Stomach (tissue), 4 donors: ENCODE results near the gene SFRP5.

ENCODE experiments used
- EP300 ChIP-seq: sonication (generic); formaldehyde crosslinking; IDR thresholded peaks from one replicate; pipeline ENCODE4 v1.6.1; 2017; ENCODE audit warnings: antibody characterized with exemption
- POLR2A ChIP-seq, 4 donors: fragments of 450-650 bp; IDR thresholded peaks; one replicate each; pipeline ENCODE4 v1.6.1; 2016; ENCODE audit warnings: antibody characterized with exemption in 4 of 4, control low read depth in 2 of 4, mild to moderate bottlenecking in 1 of 4, moderate library complexity in 1 of 4
- TF ChIP-seq, protein P1 (sequence below), 7 experiments: fragments of 450-650 bp in 4 of 7; fragments of 200-600 bp in 3 of 7; sonication (generic) in 3 of 7; IDR thresholded peaks; one replicate each; pipeline ENCODE4 v1.5.1; 2016 to 2019; ENCODE audit warnings: antibody characterized with exemption in 7 of 7, control low read depth in 2 of 7, mild to moderate bottlenecking in 1 of 7

GRCh38 chr10:97810446-97810845 is 38.6 kb upstream of the SFRP5 start:
- TF ChIP-seq, protein P1, sequence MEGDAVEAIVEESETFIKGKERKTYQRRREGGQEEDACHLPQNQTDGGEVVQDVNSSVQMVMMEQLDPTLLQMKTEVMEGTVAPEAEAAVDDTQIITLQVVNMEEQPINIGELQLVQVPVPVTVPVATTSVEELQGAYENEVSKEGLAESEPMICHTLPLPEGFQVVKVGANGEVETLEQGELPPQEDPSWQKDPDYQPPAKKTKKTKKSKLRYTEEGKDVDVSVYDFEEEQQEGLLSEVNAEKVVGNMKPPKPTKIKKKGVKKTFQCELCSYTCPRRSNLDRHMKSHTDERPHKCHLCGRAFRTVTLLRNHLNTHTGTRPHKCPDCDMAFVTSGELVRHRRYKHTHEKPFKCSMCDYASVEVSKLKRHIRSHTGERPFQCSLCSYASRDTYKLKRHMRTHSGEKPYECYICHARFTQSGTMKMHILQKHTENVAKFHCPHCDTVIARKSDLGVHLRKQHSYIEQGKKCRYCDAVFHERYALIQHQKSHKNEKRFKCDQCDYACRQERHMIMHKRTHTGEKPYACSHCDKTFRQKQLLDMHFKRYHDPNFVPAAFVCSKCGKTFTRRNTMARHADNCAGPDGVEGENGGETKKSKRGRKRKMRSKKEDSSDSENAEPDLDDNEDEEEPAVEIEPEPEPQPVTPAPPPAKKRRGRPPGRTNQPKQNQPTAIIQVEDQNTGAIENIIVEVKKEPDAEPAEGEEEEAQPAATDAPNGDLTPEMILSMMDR (IDR thresholded peaks at IDR 0.05): no peak
- TF ChIP-seq EP300 (no peak), POLR2A (IDR thresholded peaks at IDR 0.05) (no peak)
